Panc1 (cell line): Measurements from ENCODE around the gene ETFDH. TPM values are rescaled to one million over a fixed set of nuclear protein-coding genes. Genes with fewer than 3 reads are reported as not detected.

Experiments
- ATAC-seq: fragments of 200-7000 bp; cut with Tn5 transposase; 2 replicates; pipeline ENCODE4 v1.9.1; 2020; ENCODE audit warnings: mild to moderate bottlenecking, moderate library complexity
- BruUV-seq: library from RNA; stranded (reverse); fragments of 400-500 nt; replicated peaks from 2 replicates; lab custom pipeline; 2021; lab: Mats Ljungman, UMichigan
- CTCF ChIA-PET: fragments of 300-600 bp; sonication (Branson Sonifier 250); formaldehyde crosslinking; loops from one replicate; lab custom pipeline; 2022; ENCODE audit warnings: antibody characterized with exemption; lab: Charles Lee
- POLR2A ChIA-PET: fragments of 300-600 bp; sonication (Branson Sonifier 250); formaldehyde crosslinking; loops from one replicate; lab custom pipeline; 2022; ENCODE audit warnings: antibody characterized with exemption; lab: Charles Lee
- DNase-seq: peaks from one replicate; pipeline ENCODE4 v3.0.0-alpha.2; 2010; ENCODE audit warnings: low read depth, low spot score
- H3K27ac ChIP-seq: 2 replicates; pipeline ENCODE4 v1.5.1; 2011; ENCODE audit warnings: mild to moderate bottlenecking, low read length, inconsistent platforms
- H3K27me3 ChIP-seq: fragments of 200-500 bp; sonication (Bioruptor generic); 2 replicates; pipeline ENCODE4 v1.6.0; 2014; ENCODE audit warnings: low read length, inconsistent platforms; ENCODE audit not compliant: control insufficient read depth, insufficient read depth
- H3K36me3 ChIP-seq: fragments of 200-500 bp; sonication (Bioruptor generic); 2 replicates; pipeline ENCODE4 v1.5.1; 2014; ENCODE audit warnings: inconsistent platforms, mild to moderate bottlenecking, low read length, moderate library complexity; ENCODE audit not compliant: control insufficient read depth, insufficient read depth
- H3K4me1 ChIP-seq: 2 replicates; pipeline ENCODE4 v1.5.1; 2011; ENCODE audit warnings: inconsistent platforms, mild to moderate bottlenecking, low read length, moderate library complexity; ENCODE audit not compliant: control insufficient read depth, insufficient read depth
- H3K4me3 ChIP-seq, 2 experiments: 2 replicates each; pipeline ENCODE4 v1.5.1; 2011 to 2012; ENCODE audit warnings: low read depth in 2 of 2, low read length in 2 of 2, mild to moderate bottlenecking in 2 of 2, inconsistent platforms in 1 of 2, moderate library complexity in 1 of 2
- H3K9me3 ChIP-seq: fragments of 200-500 bp; sonication (Bioruptor generic); 2 replicates; pipeline ENCODE4 v1.5.1; 2014; ENCODE audit warnings: low read depth, mild to moderate bottlenecking, inconsistent platforms, low read length, moderate library complexity; ENCODE audit not compliant: control insufficient read depth, insufficient read depth
- POLR2AphosphoS5 ChIP-seq: IDR thresholded peaks from 2 replicates; pipeline ENCODE4 v1.6.1; 2012; ENCODE audit warnings: mild to moderate bottlenecking, low read depth, low read length, moderate library complexity
- SIN3A ChIP-seq: IDR thresholded peaks from 2 replicates; pipeline ENCODE4 v1.6.1; 2012; ENCODE audit warnings: low read depth, mild to moderate bottlenecking, low read length, moderate library complexity, borderline replicate concordance; ENCODE audit not compliant: insufficient read depth
- TCF7L2 ChIP-seq: IDR thresholded peaks from 2 replicates; pipeline ENCODE4 v1.6.1; 2011; ENCODE audit warnings: mild to moderate bottlenecking, low read depth, low read length, inconsistent platforms
- in situ Hi-C: cut with HindIII; loops from 2 replicates; pipeline ENCODE4 v1.10.0; 2016; ENCODE audit warnings: low sequenced_read_pairs, low pct_unique_long_range_greater_than_20kb
- intact Hi-C: fragments of 100-400 bp; cut with micrococcal nuclease; formaldehyde crosslinking; loops from one replicate; pipeline ENCODE4 v1.10.0; 2022; ENCODE audit not compliant: unreplicated experiment
- total RNA-seq: library from RNA; stranded (reverse); gene quantifications from one replicate; pipeline ENCODE4 v1.2.1, GENCODE V29; 2021; ENCODE audit not compliant: unreplicated experiment
- TF ChIP-seq, protein P1 (sequence below): fragments of 450-650 bp; IDR thresholded peaks from 2 replicates; pipeline ENCODE4 v1.5.1; 2017; ENCODE audit warnings: mild to moderate bottlenecking
- TF ChIP-seq, protein P2 (sequence below), 2 experiments: IDR thresholded peaks; 2 replicates each; pipeline ENCODE4 v1.6.1; 2011 to 2012; ENCODE audit warnings: low read depth in 2 of 2, control low read depth in 1 of 2, low read length in 1 of 2, mild to moderate bottlenecking in 1 of 2, moderate library complexity in 1 of 2; ENCODE audit not compliant: insufficient read depth in 1 of 2

The ETFDH gene
- total RNA-seq, 1 experiment from 2014 or later: 23.7 TPM

DNA sequence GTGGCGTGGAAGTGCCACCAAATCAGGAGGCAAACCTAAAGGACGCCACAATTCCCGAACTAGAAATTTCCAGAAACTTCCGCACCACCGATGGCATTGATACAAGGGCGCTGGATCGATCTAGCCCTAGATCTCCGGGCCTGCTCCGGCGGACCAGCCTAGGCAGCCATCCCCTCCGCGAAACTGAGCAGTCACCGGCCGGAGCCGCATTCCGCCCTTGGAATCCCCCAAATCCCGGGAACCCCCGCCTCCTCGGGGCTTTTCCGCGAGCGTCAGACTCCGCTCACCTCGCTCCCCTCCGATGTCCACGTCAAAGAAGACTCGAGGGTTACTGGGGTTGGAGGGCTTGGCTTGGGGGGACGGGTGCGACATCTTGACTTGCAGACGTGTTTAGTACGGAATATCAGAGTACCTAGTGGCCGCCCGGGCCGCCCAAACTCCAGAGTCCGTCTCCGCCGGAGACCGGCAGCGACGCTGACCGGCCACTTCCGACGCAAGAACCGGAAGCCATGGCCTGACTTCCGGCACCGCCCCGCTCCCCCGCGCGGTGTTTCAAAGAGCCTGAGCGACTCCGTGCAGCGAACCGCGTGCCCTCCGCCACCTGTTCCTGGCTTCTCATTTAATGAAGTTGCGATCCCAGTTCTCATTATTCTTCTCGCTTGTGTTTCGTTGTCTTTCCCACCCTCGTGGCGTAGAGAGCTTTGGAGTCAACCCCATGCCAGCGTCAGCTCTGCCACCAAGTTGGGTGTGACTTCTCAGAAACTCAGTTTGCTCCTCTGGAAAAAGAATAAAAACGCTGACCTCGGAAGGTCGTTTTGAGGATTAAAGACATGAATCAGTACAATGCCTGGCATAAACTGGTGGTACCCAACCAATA is 51.1 kb downstream of the ETFDH start, which contains the start of gene PPID:
TSS of gene PPID (minus strand) at position 480 of the 877 bp plus-strand sequence. CDS start at position 372, 108 bp downstream.
- BruUV-seq: no TSS peak
- no peak for DNase-seq
- ATAC-seq: peak; percentile 99
- Histone ChIP-seq H3K36me3 (peaks cover 20% of the 10 kb centered on the region), H3K27ac (peak within 1 kb of the TSS; percentile 94), H3K27me3 (no peaks in the 10 kb centered on the region), H3K4me1 (no peaks in the 10 kb centered on the region; the same call in 1 of the 2 replicates), H3K4me3 (peak within 1 kb of the TSS; percentile 89 to 95), H3K9me3 (no peaks in the 10 kb centered on the region)
- ChIA-PET CTCF (no interaction called here), POLR2A (no interaction called here)
- TF ChIP-seq POLR2AphosphoS5 (peak; percentile 81), SIN3A (peak; percentile 81), TCF7L2 (peak; percentile 99)
- TF ChIP-seq, protein P1, sequence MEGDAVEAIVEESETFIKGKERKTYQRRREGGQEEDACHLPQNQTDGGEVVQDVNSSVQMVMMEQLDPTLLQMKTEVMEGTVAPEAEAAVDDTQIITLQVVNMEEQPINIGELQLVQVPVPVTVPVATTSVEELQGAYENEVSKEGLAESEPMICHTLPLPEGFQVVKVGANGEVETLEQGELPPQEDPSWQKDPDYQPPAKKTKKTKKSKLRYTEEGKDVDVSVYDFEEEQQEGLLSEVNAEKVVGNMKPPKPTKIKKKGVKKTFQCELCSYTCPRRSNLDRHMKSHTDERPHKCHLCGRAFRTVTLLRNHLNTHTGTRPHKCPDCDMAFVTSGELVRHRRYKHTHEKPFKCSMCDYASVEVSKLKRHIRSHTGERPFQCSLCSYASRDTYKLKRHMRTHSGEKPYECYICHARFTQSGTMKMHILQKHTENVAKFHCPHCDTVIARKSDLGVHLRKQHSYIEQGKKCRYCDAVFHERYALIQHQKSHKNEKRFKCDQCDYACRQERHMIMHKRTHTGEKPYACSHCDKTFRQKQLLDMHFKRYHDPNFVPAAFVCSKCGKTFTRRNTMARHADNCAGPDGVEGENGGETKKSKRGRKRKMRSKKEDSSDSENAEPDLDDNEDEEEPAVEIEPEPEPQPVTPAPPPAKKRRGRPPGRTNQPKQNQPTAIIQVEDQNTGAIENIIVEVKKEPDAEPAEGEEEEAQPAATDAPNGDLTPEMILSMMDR: no peak
- TF ChIP-seq, protein P2, sequence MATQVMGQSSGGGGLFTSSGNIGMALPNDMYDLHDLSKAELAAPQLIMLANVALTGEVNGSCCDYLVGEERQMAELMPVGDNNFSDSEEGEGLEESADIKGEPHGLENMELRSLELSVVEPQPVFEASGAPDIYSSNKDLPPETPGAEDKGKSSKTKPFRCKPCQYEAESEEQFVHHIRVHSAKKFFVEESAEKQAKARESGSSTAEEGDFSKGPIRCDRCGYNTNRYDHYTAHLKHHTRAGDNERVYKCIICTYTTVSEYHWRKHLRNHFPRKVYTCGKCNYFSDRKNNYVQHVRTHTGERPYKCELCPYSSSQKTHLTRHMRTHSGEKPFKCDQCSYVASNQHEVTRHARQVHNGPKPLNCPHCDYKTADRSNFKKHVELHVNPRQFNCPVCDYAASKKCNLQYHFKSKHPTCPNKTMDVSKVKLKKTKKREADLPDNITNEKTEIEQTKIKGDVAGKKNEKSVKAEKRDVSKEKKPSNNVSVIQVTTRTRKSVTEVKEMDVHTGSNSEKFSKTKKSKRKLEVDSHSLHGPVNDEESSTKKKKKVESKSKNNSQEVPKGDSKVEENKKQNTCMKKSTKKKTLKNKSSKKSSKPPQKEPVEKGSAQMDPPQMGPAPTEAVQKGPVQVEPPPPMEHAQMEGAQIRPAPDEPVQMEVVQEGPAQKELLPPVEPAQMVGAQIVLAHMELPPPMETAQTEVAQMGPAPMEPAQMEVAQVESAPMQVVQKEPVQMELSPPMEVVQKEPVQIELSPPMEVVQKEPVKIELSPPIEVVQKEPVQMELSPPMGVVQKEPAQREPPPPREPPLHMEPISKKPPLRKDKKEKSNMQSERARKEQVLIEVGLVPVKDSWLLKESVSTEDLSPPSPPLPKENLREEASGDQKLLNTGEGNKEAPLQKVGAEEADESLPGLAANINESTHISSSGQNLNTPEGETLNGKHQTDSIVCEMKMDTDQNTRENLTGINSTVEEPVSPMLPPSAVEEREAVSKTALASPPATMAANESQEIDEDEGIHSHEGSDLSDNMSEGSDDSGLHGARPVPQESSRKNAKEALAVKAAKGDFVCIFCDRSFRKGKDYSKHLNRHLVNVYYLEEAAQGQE (IDR thresholded peaks at IDR 0.05; ENCODE audit: insufficient read depth in 1 of 2, low read depth in 2 of 2, low read length in 1 of 2): no peak
- intact Hi-C loops (no loop called here), in situ Hi-C loops (no loop called here)

DNA sequence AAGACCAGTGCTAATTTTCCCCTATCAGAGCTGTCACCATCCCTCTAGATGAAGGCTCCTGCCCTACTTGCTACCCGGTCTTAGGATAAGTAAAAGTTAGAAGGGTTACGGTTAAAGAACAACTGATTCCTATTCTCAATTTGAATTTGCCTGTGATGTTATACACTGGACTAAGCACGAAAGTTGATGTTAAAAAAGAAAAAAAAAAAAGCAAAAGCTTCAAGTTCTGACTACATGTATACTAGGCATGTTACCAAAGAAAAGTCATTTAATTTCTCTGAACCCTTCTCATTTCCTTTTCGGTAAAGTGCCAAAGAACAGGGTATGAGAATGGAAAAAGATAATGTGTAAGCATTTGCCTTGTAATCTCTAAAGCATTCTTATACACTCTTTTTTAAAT is 52.5 kb downstream of the ETFDH start:
- no peaks in the 10 kb centered on the region; the same call in 1 of the 2 replicates for H3K27me3 ChIP-seq
- in situ Hi-C loops: no loop called here
- POLR2A ChIA-PET: interaction anchor here (0.7 kb wide), 1 partner anchor 118 kb away, joined by 3 read pairs; no protein-coding TSS in a partner anchor
- H3K9me3 ChIP-seq: no peaks in the 10 kb centered on the region
- no peak overlapping the region for H3K4me3 ChIP-seq
- no peaks in the 10 kb centered on the region; the same call in 1 of the 2 replicates for H3K4me1 ChIP-seq
- TF ChIP-seq, protein P1: no peak
- TF ChIP-seq, protein P2 (IDR thresholded peaks at IDR 0.05; ENCODE audit: insufficient read depth in 1 of 2, low read depth in 2 of 2, low read length in 1 of 2): no peak
- TF ChIP-seq SIN3A (no peak), TCF7L2 (no peak), POLR2AphosphoS5 (no peak)
- intact Hi-C loops: no loop called here
- BruUV-seq: no TSS peak
- ATAC-seq (no peak), DNase-seq (no peak)
- H3K27ac ChIP-seq: no peak overlapping the region
- CTCF ChIA-PET: no interaction called here
- peaks cover 15% of the 10 kb centered on the region for H3K36me3 ChIP-seq
